GM18505 (cell line): ENCODE measurements around the gene NHLH1.
"Not testable (repeated sequence)": the region's sequence is repeated elsewhere in the genome, so short reads cannot be mapped to it uniquely, and the experiment has no call there.

Source experiments
- ATAC-seq: cut with Tn5 transposase; IDR thresholded peaks from one replicate; pipeline ENCODE4 v1.9.1; 2021; ENCODE audit not compliant: unreplicated experiment
- POLR2A ChIP-seq: IDR thresholded peaks from 4 replicates; pipeline ENCODE4 v1.6.1; 2011; ENCODE audit warnings: borderline replicate concordance; ENCODE audit not compliant: insufficient read depth, insufficient read length; ENCODE audit errors: extremely low read depth

The NHLH1 gene

GRCh38 chr1:160363951-160364735 lies 2.7 kb upstream of the NHLH1 start:
- no peak for ATAC-seq
- TF ChIP-seq POLR2A, result no peak

DNA sequence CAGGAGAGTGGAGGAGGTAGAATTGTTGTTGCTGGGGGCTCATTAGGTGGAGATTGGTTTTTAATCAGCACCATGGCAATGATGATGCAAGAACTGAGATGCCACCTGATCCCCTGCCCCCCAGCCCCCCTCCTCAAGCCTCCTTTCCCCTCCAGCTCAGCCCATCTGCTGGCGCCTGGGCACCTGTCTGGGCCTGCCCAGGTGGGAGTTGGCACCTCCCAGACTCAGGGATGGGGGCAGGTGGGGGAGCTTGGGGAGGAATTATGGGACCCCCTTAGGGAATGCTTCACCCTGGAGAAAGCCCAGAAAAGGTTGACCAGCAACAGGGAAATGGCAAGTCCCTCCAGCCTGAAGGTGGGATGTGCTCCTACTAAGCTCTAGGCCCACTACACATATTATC lies 1.5 kb upstream of the NHLH1 start:
- ATAC-seq, result no peak

GRCh38 chr1:160367516-160367900 lies 637 bp downstream of the NHLH1 start:
- no peak for TF ChIP-seq POLR2A
- ATAC-seq, result no peak

More for the DNA sequence above, 1.5 kb upstream of the NHLH1 start:
- no peak for TF ChIP-seq POLR2A

- ATAC-seq, result no peak
- TF ChIP-seq POLR2A, result no peak
These were observed 1.4 kb downstream of the NHLH1 start for GRCh38 chr1:160367934-160368923.

DNA sequence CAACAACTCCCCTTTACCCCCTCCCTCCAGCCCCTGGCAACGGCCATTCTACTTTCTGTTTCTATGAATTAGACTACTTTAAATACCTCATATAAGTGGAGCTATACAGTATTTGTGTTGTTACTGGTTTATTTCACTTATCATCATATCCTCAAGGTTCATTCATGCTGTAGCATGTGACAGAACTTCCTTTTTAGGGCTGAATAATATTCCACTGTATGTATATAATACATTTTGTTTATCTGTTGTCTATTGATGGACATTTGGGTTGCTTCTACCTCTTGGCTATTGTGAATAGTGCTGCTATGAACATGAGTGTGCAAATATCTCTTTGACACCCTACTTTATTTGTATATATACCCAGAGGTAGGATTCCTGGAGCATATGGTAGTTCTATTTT lies 2.2 kb downstream of the NHLH1 start:
- ATAC-seq, result no peak
- no peak for TF ChIP-seq POLR2A

DNA sequence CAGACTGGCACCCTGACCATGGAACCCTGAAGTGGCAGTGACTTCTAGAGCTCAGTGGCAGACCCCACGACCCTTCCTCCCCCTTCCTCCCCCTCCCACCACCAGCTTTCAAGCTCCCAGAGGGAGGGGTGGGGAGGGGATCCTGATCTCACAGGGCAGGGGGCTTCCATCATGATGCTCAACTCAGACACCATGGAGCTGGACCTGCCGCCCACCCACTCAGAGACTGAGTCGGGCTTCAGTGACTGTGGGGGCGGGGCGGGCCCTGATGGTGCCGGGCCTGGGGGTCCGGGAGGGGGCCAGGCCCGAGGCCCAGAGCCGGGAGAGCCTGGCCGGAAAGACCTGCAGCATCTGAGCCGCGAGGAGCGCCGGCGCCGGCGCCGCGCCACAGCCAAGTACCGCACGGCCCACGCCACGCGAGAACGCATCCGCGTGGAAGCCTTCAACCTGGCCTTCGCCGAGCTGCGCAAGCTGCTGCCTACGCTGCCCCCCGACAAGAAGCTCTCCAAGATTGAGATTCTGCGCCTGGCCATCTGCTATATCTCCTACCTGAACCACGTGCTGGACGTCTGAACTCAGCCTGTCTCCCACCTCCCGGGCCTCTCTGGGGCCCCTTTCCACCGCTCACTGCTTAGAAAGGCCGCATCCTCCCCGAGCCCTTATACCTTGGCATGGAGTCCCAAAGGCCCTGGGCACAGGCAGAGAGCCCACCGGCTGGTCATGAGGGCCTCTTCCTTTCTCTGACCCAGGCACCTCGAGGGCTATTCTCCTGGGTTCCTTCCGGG lies 3.9 kb downstream of the NHLH1 start:
- TF ChIP-seq POLR2A, result no peak

GRCh38 chr1:160371346-160371631 lies 4.4 kb downstream of the NHLH1 start:
- no peak for TF ChIP-seq POLR2A
- no peak for ATAC-seq

More for the DNA sequence above, 3.9 kb downstream of the NHLH1 start:
- ATAC-seq, result no peak

DNA sequence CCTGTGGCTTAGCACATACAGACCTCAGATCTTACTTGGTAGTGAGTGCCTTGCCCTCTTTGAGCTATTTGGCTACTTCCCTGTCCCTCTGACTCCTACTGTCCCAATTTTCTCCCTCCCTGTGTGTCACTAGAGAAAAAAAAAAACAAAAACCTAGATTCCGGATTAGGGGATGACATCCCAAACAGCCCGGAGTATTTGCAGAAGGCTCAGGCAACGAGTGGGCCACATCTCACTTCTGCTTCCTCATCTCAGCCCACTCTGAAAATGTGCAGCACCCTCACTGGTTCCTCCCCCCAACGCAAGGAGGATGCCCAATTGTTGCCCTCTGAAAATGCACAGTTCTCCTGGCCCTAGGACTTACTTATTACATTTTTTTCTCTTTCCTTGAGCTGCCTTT lies 4.9 kb downstream of the NHLH1 start:
- no peak for TF ChIP-seq POLR2A
- ATAC-seq, result no peak

DNA sequence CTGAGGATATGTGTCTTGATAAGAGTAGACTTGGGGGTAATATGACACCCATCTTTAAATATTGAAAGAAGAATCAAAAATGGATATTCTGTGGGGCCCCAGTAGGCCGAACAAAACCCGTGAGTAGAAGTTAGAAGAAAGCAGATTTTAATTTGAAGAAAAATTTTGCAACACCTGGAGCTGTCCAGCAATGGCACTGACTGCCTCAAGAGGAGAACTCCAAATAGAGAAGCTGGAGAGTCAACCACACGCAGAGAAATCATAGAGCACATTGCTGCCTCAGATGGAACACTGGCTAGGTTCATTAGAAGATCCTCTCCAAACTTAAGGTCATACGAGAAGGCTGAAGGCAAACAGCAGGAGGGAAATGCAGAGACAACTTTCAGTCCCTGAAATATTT lies 6.8 kb downstream of the NHLH1 start:
- TF ChIP-seq POLR2A, result no peak
- no peak for ATAC-seq

GRCh38 chr1:160374306-160375110 lies 7.6 kb downstream of the NHLH1 start:
- ATAC-seq, result no peak
- TF ChIP-seq POLR2A, result no peak

DNA sequence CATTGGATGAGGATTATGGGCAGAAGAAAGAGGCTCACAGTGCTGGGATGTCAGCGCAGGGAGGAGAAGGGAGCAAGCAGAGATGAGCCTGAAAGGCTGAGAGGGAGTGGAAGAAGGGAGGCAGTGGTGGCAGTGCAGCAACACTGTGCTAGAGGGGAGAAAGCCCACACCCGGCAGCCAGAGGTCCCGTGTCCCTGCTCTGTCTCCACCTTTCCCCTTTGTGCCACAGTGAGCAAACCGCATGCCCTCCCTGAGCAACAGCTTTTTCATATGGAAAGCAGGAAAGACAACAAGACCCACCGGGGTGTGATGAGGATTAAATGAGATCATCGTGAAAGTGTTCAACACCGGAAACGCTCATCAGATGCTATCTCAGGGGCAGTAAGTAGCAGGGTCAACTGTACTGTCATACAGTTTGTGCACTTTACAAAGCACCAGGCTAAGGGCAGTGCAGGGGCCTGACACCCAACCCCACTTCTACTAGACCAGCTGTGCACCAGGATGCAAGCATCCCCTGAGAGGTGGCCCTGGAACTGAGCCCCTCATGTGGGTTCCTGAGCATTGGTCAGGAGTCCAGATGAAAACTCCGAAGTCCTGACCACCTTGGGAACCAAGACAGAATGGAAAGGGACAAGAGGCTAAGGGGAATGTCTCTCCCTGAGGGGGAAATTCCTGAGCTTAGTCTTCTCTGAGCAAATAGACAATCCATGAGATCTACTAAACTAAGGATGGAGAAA lies 9.1 kb downstream of the NHLH1 start:
- no peak for ATAC-seq
- no peak for TF ChIP-seq POLR2A

DNA sequence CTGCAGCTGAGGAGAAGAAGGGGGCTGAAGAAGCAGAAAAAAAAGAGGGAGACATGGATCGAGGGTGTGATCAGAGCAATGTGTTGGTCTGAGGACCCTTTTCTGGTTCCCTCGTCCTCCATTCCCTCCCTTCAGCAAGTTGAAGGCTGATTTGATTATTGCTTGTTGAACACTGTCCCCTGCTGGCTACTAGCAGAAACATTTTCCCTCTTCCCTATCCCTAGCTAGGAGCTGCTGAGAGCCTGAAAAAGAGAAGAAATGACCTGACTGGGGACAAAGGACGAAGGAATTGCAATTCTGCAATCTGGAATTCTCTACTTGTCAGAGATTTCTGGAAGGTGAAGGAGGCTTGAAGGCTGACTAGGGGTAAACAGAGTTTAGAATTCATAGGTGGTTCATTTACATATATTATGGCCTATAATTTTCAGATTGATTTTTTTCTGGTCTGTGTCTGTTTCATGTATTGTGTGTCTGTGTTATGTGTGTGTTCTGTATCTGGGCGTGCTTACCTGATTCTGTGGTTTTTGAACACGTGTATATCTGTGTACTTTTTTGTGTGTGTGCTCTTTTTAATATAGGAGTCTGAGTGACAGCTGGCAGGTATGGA lies 9.8 kb downstream of the NHLH1 start:
- no peak for ATAC-seq
- no peak for TF ChIP-seq POLR2A

DNA sequence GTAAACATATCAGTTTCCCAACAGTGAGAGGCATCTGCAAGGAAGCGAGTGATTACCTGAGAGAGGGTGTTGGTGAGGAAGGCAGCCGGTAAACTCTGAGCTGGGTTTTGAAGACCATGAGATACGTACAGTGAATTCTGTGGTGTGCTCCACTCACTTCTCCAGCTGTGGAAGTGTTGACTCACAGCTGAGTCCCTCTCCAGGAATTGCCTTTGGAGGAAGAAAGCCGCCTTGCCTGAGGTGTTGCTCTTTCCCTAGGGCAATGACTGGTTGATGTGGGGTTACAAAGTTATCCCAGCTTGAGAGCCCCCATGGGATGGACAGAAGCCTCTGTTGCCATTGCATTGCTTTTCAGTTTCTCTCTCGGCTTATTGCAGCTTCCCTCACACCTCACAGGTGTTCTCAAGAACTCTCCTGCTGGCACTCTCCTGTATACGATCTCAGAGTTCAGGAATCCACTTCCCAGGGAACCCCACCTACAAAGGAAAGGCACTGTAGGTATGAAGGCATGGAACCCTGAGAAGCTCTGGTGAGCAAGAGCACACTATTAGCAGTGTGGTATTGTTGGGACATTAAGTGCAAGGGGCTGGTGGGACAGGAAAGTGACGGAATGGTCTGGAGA lies 10.8 kb downstream of the NHLH1 start:
- TF ChIP-seq POLR2A, result no peak
- ATAC-seq, result no peak

GRCh38 chr1:160384812-160385211 lies 17.9 kb downstream of the NHLH1 start:
- ATAC-seq, result not testable (repeated sequence)

DNA sequence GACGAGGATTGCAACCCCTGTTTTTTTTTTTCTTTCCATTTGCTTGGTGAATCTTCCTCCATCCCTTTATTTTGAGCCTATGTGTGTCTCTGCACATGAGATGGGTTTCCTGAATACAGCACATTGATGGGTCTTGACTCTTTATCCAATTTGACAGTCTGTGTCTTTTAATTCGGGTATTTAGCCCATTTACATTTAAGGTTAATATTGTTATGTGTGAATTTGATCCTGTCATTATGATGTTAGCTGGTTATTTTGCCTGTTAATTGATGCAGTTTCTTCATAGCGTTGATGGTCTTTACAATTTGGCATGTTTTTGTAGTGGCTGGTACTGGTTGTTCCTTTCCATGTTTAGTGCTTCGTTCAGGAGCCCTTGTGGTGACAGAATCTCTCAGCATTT lies 21.5 kb downstream of the NHLH1 start:
- not testable (repeated sequence) for ATAC-seq
